Measurements from ENCODE around the gene WBP1. TPM values are rescaled to one million over a fixed set of nuclear protein-coding genes. Genes with fewer than 3 reads are reported as not detected.

The WBP1 gene
- total and polyA plus RNA-seq, 10 of the 15 experiments (the other 5 are each of a cell fraction or from before 2014, with no cell fraction given): 4.2 to 76.8 (median 43.8) TPM

DNA sequence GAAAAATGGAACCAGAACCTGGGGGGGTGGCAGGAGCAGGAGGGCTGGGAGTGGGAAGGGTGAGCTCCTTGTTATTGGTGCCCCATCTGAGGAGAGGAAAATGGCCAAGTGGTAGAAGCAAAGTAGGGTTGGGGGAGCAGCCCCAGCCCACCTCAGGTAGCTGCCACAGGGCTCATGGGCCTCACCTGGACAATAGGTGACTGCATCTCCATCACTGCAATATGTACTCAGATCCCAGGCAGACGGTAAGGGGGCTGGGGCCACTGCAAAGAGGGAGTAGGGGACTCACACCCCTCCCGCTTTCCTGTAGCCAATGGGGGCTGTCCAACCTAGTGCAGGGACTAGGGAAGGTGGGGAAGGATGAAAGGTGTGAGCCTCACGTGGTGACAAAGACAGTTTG is 41.0 kb upstream of the WBP1 start (continued):
- no peak for TF ChIP-seq SUPT20H (IDR thresholded peaks at IDR 0.05; ENCODE audit: borderline replicate concordance, control insufficient read depth, low read depth, low read length)
- TF ChIP-seq KAT2A (conservative IDR thresholded peaks at IDR 0.05; ENCODE audit: control insufficient read depth, low read depth, low read length): no peak
- no peak for TF ChIP-seq NR2C2 (IDR thresholded peaks at IDR 0.05; ENCODE audit: borderline replicate concordance, control insufficient read depth, insufficient read length, low read depth)
- TF ChIP-seq, protein P1, sequence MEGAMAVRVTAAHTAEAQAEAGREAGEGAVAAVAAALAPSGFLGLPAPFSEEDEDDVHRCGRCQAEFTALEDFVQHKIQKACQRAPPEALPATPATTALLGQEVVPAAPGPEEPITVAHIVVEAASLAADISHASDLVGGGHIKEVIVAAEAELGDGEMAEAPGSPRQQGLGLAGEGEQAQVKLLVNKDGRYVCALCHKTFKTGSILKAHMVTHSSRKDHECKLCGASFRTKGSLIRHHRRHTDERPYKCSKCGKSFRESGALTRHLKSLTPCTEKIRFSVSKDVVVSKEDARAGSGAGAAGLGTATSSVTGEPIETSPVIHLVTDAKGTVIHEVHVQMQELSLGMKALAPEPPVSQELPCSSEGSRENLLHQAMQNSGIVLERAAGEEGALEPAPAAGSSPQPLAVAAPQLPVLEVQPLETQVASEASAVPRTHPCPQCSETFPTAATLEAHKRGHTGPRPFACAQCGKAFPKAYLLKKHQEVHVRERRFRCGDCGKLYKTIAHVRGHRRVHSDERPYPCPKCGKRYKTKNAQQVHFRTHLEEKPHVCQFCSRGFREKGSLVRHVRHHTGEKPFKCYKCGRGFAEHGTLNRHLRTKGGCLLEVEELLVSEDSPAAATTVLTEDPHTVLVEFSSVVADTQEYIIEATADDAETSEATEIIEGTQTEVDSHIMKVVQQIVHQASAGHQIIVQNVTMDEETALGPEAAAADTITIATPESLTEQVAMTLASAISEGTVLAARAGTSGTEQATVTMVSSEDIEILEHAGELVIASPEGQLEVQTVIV (IDR thresholded peaks at IDR 0.05; ENCODE audit: borderline replicate concordance, partially characterized antibody): no peak

DNA sequence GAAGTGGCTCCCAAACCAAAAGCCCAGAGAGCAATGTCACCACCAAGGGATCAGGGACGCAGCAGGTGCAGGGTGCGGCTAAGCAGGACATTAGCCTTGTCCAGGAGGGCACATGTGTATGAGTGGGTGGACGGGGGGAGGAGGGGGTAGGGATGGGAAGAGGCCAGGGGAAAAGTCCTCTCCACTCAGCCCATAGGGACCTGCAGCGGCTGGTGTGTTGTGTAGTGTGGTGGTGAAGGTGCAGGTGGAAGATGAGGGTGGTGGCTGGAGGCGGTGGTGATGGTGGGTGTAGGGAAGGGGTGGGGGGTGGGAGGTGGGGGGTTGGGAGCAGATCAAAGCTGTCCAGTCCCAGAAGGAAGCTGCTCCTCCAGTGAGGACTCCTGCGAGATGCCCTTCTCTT is 40.5 kb upstream of the WBP1 start:
- no peak overlapping the region for H3K27ac ChIP-seq (ENCODE audit: control insufficient read depth, insufficient read depth)
- H3K79me2 ChIP-seq (ENCODE audit: control insufficient read depth, insufficient read depth, low read length): peaks cover 6% of the 10 kb centered on the region
- SMC1A ChIA-PET (ENCODE audit: uncharacterized antibody, unreplicated experiment): no interaction called here
- POLR2A ChIA-PET: no interaction called here
- no peak overlapping the region for H3K4me2 ChIP-seq (ENCODE audit: control insufficient read depth, insufficient read depth)
- intact Hi-C loops (cut with micrococcal nuclease; ENCODE audit: unreplicated experiment) (no loop called here), in situ Hi-C loops (cut with MboI) (no loop called here)
- no peak overlapping the region for H3K9ac ChIP-seq (ENCODE audit: control insufficient read depth, insufficient read depth, low read length)
- WGBS (ENCODE audit: insufficient coverage, insufficient replicate concordance, low lambda C conversion rate, missing lambda C conversion rate): 100% methylated on average over 3 of the region's 6 CpGs
- no peaks in the 10 kb centered on the region for H3K27me3 ChIP-seq (replicated peaks in 1 of 2; ENCODE audit: control insufficient read depth in 2 of 2, insufficient read depth in 2 of 2, low read length in 1 of 2)
- peaks cover 47% of the 10 kb centered on the region for H3K4me1 ChIP-seq (ENCODE audit: control insufficient read depth, insufficient read depth, low read length)
- no peaks in the 10 kb centered on the region for H3K36me3 ChIP-seq (ENCODE audit: control insufficient read depth in 2 of 2, insufficient read depth in 2 of 2, low read length in 1 of 2)
- BruUV-seq (replicated peaks): no TSS peak
- no peaks in the 10 kb centered on the region for H4K20me1 ChIP-seq (ENCODE audit: control insufficient read depth, insufficient read depth)
- RAD21 ChIA-PET (ENCODE audit: unreplicated experiment): no interaction called here
- no peak for TF ChIP-seq RAD21 (IDR thresholded peaks at IDR 0.05; ENCODE audit: insufficient read depth, low read depth, low read length)
- no peak for DNase-seq (ENCODE audit: low read depth, low spot score)
- H3K9me3 ChIP-seq (replicated peaks; ENCODE audit: control insufficient read depth, insufficient read depth, low read length): no peaks in the 10 kb centered on the region
- no peak for FAIRE-seq
- ATAC-seq: no peak
- CTCF ChIA-PET: no interaction called here
- no peak overlapping the region for H3K4me3 ChIP-seq
- no peak overlapping the region for H2AFZ ChIP-seq (ENCODE audit: control insufficient read depth, low read depth, low read length)
